ENCODE measurements around the gene PRDX3.

The PRDX3 gene

DNA sequence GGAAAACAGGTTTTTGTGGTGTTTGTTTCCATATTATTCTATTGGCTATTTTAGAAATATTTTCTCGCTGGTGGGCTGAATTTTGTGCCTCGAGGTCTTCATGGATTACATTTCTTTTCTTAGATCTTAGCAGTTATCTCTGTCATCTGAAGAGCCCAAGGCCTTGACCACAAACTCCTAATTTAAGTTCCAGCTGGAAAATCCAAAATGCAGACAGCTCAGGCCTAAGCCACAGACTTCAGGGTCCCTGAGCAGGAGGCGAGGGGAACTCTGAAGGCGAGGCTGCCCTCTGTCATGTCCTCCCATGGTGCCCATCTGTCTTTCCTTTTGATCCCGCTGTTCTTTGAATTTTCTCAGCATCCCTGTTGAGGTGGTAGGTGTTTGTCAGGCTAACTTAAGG, 60.4 kb downstream of the PRDX3 start:
- no peak for DNase-seq

Measured in stimulated activated CD8-positive, alpha-beta memory T cell treated with anti-CD3 and anti-CD28 coated beads, Interleukin-4, amount 100 ng/mL, for 48 hours (primary cell).